H1 (cell line): ENCODE data around the gene UBE2E2. TPM values are rescaled to one million over a fixed set of nuclear protein-coding genes. Genes with fewer than 3 reads are reported as not detected.

Source experiments
- BCL11A ChIP-seq, 2 experiments: IDR thresholded peaks; one replicate each; pipeline ENCODE4 v1.6.1; 2011; ENCODE audit warnings: low read depth in 2 of 2, low read length in 2 of 2, mild to moderate bottlenecking in 2 of 2
- CEBPB ChIP-seq: IDR thresholded peaks from 2 replicates; pipeline ENCODE4 v1.6.1; 2012; ENCODE audit warnings: low read depth, low read length
- FOSL1 ChIP-seq: IDR thresholded peaks from 2 replicates; pipeline ENCODE4 v1.6.1; 2011; ENCODE audit warnings: mild to moderate bottlenecking, low read depth, low read length, moderate library complexity; ENCODE audit not compliant: insufficient read depth
- GTF2F1 ChIP-seq: IDR thresholded peaks from 2 replicates; pipeline ENCODE4 v1.6.1; 2012; ENCODE audit warnings: low read depth, low read length, improper control_type of control experiment, borderline replicate concordance
- MAX ChIP-seq: IDR thresholded peaks from 2 replicates; pipeline ENCODE4 v1.6.1; 2012; ENCODE audit warnings: inconsistent platforms
- RAD21 ChIP-seq, 2 experiments: IDR thresholded peaks in 1 of 2; conservative IDR thresholded peaks in 1 of 2; 2 replicates each; pipeline ENCODE4 v1.6.1; 2011; ENCODE audit warnings: low read depth in 2 of 2, low read length in 2 of 2, improper control_type of control experiment in 1 of 2, inconsistent platforms in 1 of 2, mild to moderate bottlenecking in 1 of 2, moderate library complexity in 1 of 2
- SIRT6 ChIP-seq: IDR thresholded peaks from one replicate; pipeline ENCODE4 v1.7.1; 2012; ENCODE audit warnings: low read length, inconsistent platforms
- TBP ChIP-seq: IDR thresholded peaks from 2 replicates; pipeline ENCODE4 v1.6.1; 2011; ENCODE audit warnings: low read depth, low read length, improper control_type of control experiment
- YY1 ChIP-seq: IDR thresholded peaks from 2 replicates; pipeline ENCODE4 v1.6.1; 2011; ENCODE audit warnings: low read depth, mild to moderate bottlenecking, low read length
- ZNF274 ChIP-seq: IDR thresholded peaks from 2 replicates; pipeline ENCODE4 v1.7.0; 2012; ENCODE audit warnings: low read length, borderline replicate concordance; ENCODE audit errors: extremely low read depth
- polyA plus RNA-seq, 7 experiments: library from polyadenylated mRNA; depleted of rRNA in 3 of 7; stranded (reverse) in 5 of 7; unstranded in 2 of 7; fragments of >200 nt in 5 of 7; fragments of 200-250 nt in 2 of 7; gene quantifications; 1 replicate in 5 of 7; 2 replicates in 1 of 7; 4 replicates in 1 of 7; pipeline versions ENCODE4 v1.2.1 to v1.2.3, GENCODE V29; 2011 to 2013; ENCODE audit warnings: missing spikeins in 2 of 7, mixed read lengths in 2 of 7
- total RNA-seq: library from RNA; stranded (reverse); fragmentation: NEBNext Ultra II Directional; extraction: Animal tissue kit (Norgen Biotek cat#: 25700); gene quantifications from 2 replicates; pipeline ENCODE4 v1.2.1, GENCODE V29; 2021

Gene UBE2E2
- total and polyA plus RNA-seq, 2 of the 8 experiments (the other 6 are each of a cell fraction or from before 2014, with no cell fraction given): 57.6 to 70.6 TPM

- TF ChIP-seq SIRT6 (no peak), GTF2F1 (no peak), MAX (no peak), ZNF274 (no peak), YY1 (no peak), TBP (no peak), FOSL1 (no peak), RAD21 (IDR thresholded peaks at IDR 0.05 in 1 of 2, conservative IDR thresholded peaks at IDR 0.05 in 1 of 2; ENCODE audit: low read depth in 2 of 2, low read length in 2 of 2) (no peak), CEBPB (no peak), BCL11A (IDR thresholded peaks at IDR 0.05; ENCODE audit: low read depth in 2 of 2, low read length in 2 of 2) (no peak)
These were observed 99.1 kb downstream of the UBE2E2 start (continued) for GRCh38 chr3:23302271-23302670.
